ENCODE data around the gene SCN7A. TPM values are rescaled to one million over a fixed set of nuclear protein-coding genes. Genes with fewer than 3 reads are reported as not detected.

SCN7A gene
- 19.0 TPM for total RNA-seq

GRCh38 chr2:166494140-166494624 is at the start of gene SCN7A:
TSS of gene SCN7A (minus strand) at chr2:166494249. CDS start at chr2:166477696, 16,553 bp downstream.

GRCh38 chr2:166375736-166376487 is 118.1 kb downstream of the SCN7A start, which contains the start of gene SCN9A:
TSS of gene SCN9A (minus strand) at chr2:166375944. CDS start at chr2:166311756, 64,188 bp downstream.

Other genes starting within 250 kb of the SCN7A start
- gene SCN9A, start 118.3 kb downstream of the SCN7A start, total RNA-seq: 20.1 TPM

All from camera-type eye (tissue), 1 donor.